PFSK-1 (cell line): ENCODE data around the gene VN1R4.

Experiments
- FOXP2 ChIP-seq: optimal IDR thresholded peaks from 2 replicates; pipeline ENCODE3; 2011; ENCODE audit warnings: borderline replicate concordance, control low read depth, inconsistent platforms; ENCODE audit not compliant: insufficient read depth; ENCODE audit errors: extremely low read length, extremely low read depth
- POLR2AphosphoS5 ChIP-seq: IDR thresholded peaks from 2 replicates; pipeline ENCODE4 v1.6.1; 2012; ENCODE audit warnings: low read depth, mild to moderate bottlenecking, control low read depth, low read length, moderate library complexity
- SIN3A ChIP-seq: IDR thresholded peaks from 2 replicates; pipeline ENCODE4 v1.6.1; 2012; ENCODE audit warnings: mild to moderate bottlenecking, low read length, moderate library complexity, borderline replicate concordance; ENCODE audit not compliant: insufficient read depth
- TAF1 ChIP-seq: IDR thresholded peaks from 2 replicates; pipeline ENCODE4 v1.6.1; 2012; ENCODE audit warnings: low read length, control low read depth, borderline replicate concordance; ENCODE audit not compliant: insufficient read depth
- TF ChIP-seq, protein P1 (sequence below), 2 experiments: IDR thresholded peaks; 2 replicates each; pipeline versions ENCODE4 v1.6.1 to v1.8.0; 2011 to 2012; ENCODE audit warnings: low read depth in 2 of 2, low read length in 2 of 2, control low read depth in 1 of 2, inconsistent platforms in 1 of 2, mild to moderate bottlenecking in 1 of 2, moderate library complexity in 1 of 2; ENCODE audit not compliant: insufficient read depth in 1 of 2

DNA sequence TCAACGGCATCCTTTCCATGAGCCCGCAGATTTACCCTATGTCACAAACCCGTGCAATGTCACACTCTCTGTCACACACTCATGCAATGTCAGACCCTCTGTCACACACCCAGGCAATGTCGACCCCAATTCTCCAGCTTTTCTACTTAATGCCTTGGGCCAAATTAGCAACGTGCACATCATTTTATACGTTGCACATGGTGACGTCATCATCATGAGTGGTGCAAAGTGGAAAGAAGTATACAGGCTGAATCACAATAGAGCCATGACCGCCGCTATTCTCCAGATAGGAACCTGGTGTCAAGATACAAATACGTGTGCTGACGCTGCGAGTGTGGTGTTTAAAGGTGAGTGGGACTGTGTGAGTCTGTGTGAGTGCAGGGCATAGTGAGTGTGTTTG, 44.4 kb upstream of the VN1R4 start:
- TF ChIP-seq POLR2AphosphoS5 (no peak), SIN3A (no peak), TAF1 (no peak), FOXP2 (no peak)
- TF ChIP-seq, protein P1, sequence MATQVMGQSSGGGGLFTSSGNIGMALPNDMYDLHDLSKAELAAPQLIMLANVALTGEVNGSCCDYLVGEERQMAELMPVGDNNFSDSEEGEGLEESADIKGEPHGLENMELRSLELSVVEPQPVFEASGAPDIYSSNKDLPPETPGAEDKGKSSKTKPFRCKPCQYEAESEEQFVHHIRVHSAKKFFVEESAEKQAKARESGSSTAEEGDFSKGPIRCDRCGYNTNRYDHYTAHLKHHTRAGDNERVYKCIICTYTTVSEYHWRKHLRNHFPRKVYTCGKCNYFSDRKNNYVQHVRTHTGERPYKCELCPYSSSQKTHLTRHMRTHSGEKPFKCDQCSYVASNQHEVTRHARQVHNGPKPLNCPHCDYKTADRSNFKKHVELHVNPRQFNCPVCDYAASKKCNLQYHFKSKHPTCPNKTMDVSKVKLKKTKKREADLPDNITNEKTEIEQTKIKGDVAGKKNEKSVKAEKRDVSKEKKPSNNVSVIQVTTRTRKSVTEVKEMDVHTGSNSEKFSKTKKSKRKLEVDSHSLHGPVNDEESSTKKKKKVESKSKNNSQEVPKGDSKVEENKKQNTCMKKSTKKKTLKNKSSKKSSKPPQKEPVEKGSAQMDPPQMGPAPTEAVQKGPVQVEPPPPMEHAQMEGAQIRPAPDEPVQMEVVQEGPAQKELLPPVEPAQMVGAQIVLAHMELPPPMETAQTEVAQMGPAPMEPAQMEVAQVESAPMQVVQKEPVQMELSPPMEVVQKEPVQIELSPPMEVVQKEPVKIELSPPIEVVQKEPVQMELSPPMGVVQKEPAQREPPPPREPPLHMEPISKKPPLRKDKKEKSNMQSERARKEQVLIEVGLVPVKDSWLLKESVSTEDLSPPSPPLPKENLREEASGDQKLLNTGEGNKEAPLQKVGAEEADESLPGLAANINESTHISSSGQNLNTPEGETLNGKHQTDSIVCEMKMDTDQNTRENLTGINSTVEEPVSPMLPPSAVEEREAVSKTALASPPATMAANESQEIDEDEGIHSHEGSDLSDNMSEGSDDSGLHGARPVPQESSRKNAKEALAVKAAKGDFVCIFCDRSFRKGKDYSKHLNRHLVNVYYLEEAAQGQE (IDR thresholded peaks at IDR 0.05; ENCODE audit: insufficient read depth in 1 of 2, low read depth in 2 of 2, low read length in 2 of 2), result no peak
